ENCODE results near the gene E4F1.

The E4F1 gene

GRCh38 chr16:2223221-2223941 is at the start of gene E4F1:
TSS of gene E4F1 (plus strand) at chr16:2223591. CDS start at chr16:2223614, 23 bp downstream.
- Mint-ChIP-seq H3K4me3 (peak within 1 kb of the TSS; percentile 81), H3K36me3 (peaks cover 2% of the 10 kb centered on the region), H3K4me1 (peaks cover 7% of the 10 kb centered on the region), H3K9me3 (no peaks in the 10 kb centered on the region), H3K27ac (peak within 1 kb of the TSS; percentile 46), H3K27me3 (no peaks in the 10 kb centered on the region)
- peak; percentile 96 for ATAC-seq (ENCODE audit: low read depth)
- DNase-seq (ENCODE audit: low spot score in 2 of 2): peak; percentile 95 to 99

GRCh38 chr16:2173916-2174315 is 49.5 kb upstream of the E4F1 start:
- Mint-ChIP-seq H3K27ac (no peak overlapping the region), H3K4me3 (no peak overlapping the region), H3K36me3 (peaks cover 11% of the 10 kb centered on the region), H3K9me3 (no peaks in the 10 kb centered on the region), H3K4me1 (no peaks in the 10 kb centered on the region), H3K27me3 (no peaks in the 10 kb centered on the region)
- no peak for DNase-seq (ENCODE audit: low spot score in 2 of 2)
- ATAC-seq (ENCODE audit: low read depth): no peak

GRCh38 chr16:2174396-2175131 is 48.8 kb upstream of the E4F1 start:
- ATAC-seq (ENCODE audit: low read depth): no peak
- H3K27me3 Mint-ChIP-seq: no peaks in the 10 kb centered on the region
- H3K4me3 Mint-ChIP-seq: no peak overlapping the region
- H3K36me3 Mint-ChIP-seq: peaks cover 11% of the 10 kb centered on the region
- no peaks in the 10 kb centered on the region for H3K4me1 Mint-ChIP-seq
- DNase-seq (ENCODE audit: low spot score in 2 of 2): no peak
- no peaks in the 10 kb centered on the region for H3K9me3 Mint-ChIP-seq
- H3K27ac Mint-ChIP-seq: no peak overlapping the region

GRCh38 chr16:2175454-2175853 is 47.9 kb upstream of the E4F1 start:
- H3K36me3 Mint-ChIP-seq: peaks cover 11% of the 10 kb centered on the region
- no peak for DNase-seq (ENCODE audit: low spot score in 2 of 2)
- no peak overlapping the region for H3K27ac Mint-ChIP-seq
- H3K4me3 Mint-ChIP-seq: no peak overlapping the region
- no peaks in the 10 kb centered on the region for H3K9me3 Mint-ChIP-seq
- no peak for ATAC-seq (ENCODE audit: low read depth)
- no peaks in the 10 kb centered on the region for H3K4me1 Mint-ChIP-seq
- H3K27me3 Mint-ChIP-seq: no peaks in the 10 kb centered on the region

- no peak for ATAC-seq (ENCODE audit: low read depth)
- Mint-ChIP-seq H3K36me3 (peaks cover 11% of the 10 kb centered on the region), H3K27me3 (no peaks in the 10 kb centered on the region)
Observed at GRCh38 chr16:2176047-2176446, 47.3 kb upstream of the E4F1 start.

GRCh38 chr16:2177101-2177500 is 46.3 kb upstream of the E4F1 start:
- no peaks in the 10 kb centered on the region for H3K27me3 Mint-ChIP-seq
- no peak for DNase-seq (ENCODE audit: low spot score in 2 of 2)
- H3K4me1 Mint-ChIP-seq: no peaks in the 10 kb centered on the region
- no peak overlapping the region for H3K4me3 Mint-ChIP-seq
- H3K36me3 Mint-ChIP-seq: peaks cover 11% of the 10 kb centered on the region
- H3K27ac Mint-ChIP-seq: no peak overlapping the region
- no peak for ATAC-seq (ENCODE audit: low read depth)
- no peaks in the 10 kb centered on the region for H3K9me3 Mint-ChIP-seq

More at GRCh38 chr16:2176047-2176446, 47.3 kb upstream of the E4F1 start:
- Mint-ChIP-seq H3K4me1 (no peaks in the 10 kb centered on the region), H3K27ac (no peak overlapping the region), H3K4me3 (no peak overlapping the region), H3K9me3 (no peaks in the 10 kb centered on the region)
- no peak for DNase-seq (ENCODE audit: low spot score in 2 of 2)

- H3K27me3 Mint-ChIP-seq: no peaks in the 10 kb centered on the region
- H3K4me3 Mint-ChIP-seq: no peak overlapping the region
- DNase-seq (ENCODE audit: low spot score in 2 of 2) (no peak), ATAC-seq (ENCODE audit: low read depth) (no peak)
- H3K36me3 Mint-ChIP-seq: peaks cover 11% of the 10 kb centered on the region
- no peak overlapping the region for H3K27ac Mint-ChIP-seq
- no peaks in the 10 kb centered on the region for H3K4me1 Mint-ChIP-seq
- no peaks in the 10 kb centered on the region for H3K9me3 Mint-ChIP-seq
Observed at GRCh38 chr16:2177561-2177960, 45.8 kb upstream of the E4F1 start.

- Mint-ChIP-seq H3K27me3 (no peaks in the 10 kb centered on the region), H3K27ac (no peak overlapping the region), H3K9me3 (no peaks in the 10 kb centered on the region), H3K4me1 (peaks cover 4% of the 10 kb centered on the region), H3K36me3 (peaks cover 10% of the 10 kb centered on the region), H3K4me3 (no peak overlapping the region)
- peak; percentile 59 for ATAC-seq (ENCODE audit: low read depth)
- DNase-seq (ENCODE audit: low spot score in 2 of 2): no peak
Observed at GRCh38 chr16:2178321-2179106, 44.9 kb upstream of the E4F1 start.

GRCh38 chr16:2179107-2179501 is 44.3 kb upstream of the E4F1 start:
- DNase-seq (ENCODE audit: low spot score in 2 of 2) (no peak), ATAC-seq (ENCODE audit: low read depth) (no peak)
- Mint-ChIP-seq H3K9me3 (no peaks in the 10 kb centered on the region), H3K36me3 (peaks cover 7% of the 10 kb centered on the region), H3K4me3 (no peak overlapping the region), H3K4me1 (peaks cover 6% of the 10 kb centered on the region), H3K27me3 (no peaks in the 10 kb centered on the region), H3K27ac (no peak overlapping the region)

- Mint-ChIP-seq H3K36me3 (peaks cover 2% of the 10 kb centered on the region), H3K27me3 (no peaks in the 10 kb centered on the region), H3K4me3 (no peak overlapping the region), H3K4me1 (peaks cover 9% of the 10 kb centered on the region), H3K27ac (no peak overlapping the region), H3K9me3 (no peaks in the 10 kb centered on the region)
- DNase-seq (ENCODE audit: low spot score in 2 of 2) (no peak), ATAC-seq (ENCODE audit: low read depth) (no peak)
Observed at GRCh38 chr16:2179576-2179975, 43.8 kb upstream of the E4F1 start.

GRCh38 chr16:2180461-2180860 is 42.9 kb upstream of the E4F1 start:
- H3K4me3 Mint-ChIP-seq: no peak overlapping the region
- H3K4me1 Mint-ChIP-seq: peaks cover 10% of the 10 kb centered on the region
- peaks cover 2% of the 10 kb centered on the region for H3K36me3 Mint-ChIP-seq
- H3K27ac Mint-ChIP-seq: no peak overlapping the region
- no peaks in the 10 kb centered on the region for H3K27me3 Mint-ChIP-seq
- H3K9me3 Mint-ChIP-seq: no peaks in the 10 kb centered on the region
- ATAC-seq (ENCODE audit: low read depth): no peak
- DNase-seq (ENCODE audit: low spot score in 2 of 2): no peak

GRCh38 chr16:2180962-2181923 is 42.1 kb upstream of the E4F1 start:
- ATAC-seq (ENCODE audit: low read depth) (no peak), DNase-seq (ENCODE audit: low spot score in 2 of 2) (no peak)
- Mint-ChIP-seq H3K27me3 (no peaks in the 10 kb centered on the region), H3K9me3 (no peaks in the 10 kb centered on the region), H3K4me3 (no peak overlapping the region), H3K4me1 (peaks cover 10% of the 10 kb centered on the region), H3K27ac (no peak overlapping the region), H3K36me3 (peaks cover 2% of the 10 kb centered on the region)

GRCh38 chr16:2181952-2182351 is 41.4 kb upstream of the E4F1 start:
- H3K9me3 Mint-ChIP-seq: no peaks in the 10 kb centered on the region
- peaks cover 2% of the 10 kb centered on the region for H3K36me3 Mint-ChIP-seq
- no peak overlapping the region for H3K4me3 Mint-ChIP-seq
- H3K4me1 Mint-ChIP-seq: peaks cover 10% of the 10 kb centered on the region
- no peaks in the 10 kb centered on the region for H3K27me3 Mint-ChIP-seq
- DNase-seq (ENCODE audit: low spot score in 2 of 2): no peak
- no peak overlapping the region for H3K27ac Mint-ChIP-seq
- ATAC-seq (ENCODE audit: low read depth): no peak

Data from memory B cell (primary cell).